A549 (cell line): Measurements from ENCODE around the gene ZFYVE28. TPM values are rescaled to one million over a fixed set of nuclear protein-coding genes. Genes with fewer than 3 reads are reported as not detected.

Experiments
- ATAC-seq, 2 experiments: fragments of 200-7000 bp in 1 of 2; fragments of >200 bp in 1 of 2; cut with Nextera tagmentation in 1 of 2; cut with Tn5 transposase in 1 of 2; 3 replicates each; pipeline versions ENCODE4 v1.8.0 to v1.9.1; 2018 to 2020; ENCODE audit warnings: mild to moderate bottlenecking in 1 of 2, moderate library complexity in 1 of 2
- CTCF ChIA-PET: fragments of 300-600 bp; sonication (Branson Sonifier 250); formaldehyde crosslinking; extraction: SDS; loops from one replicate; lab custom pipeline; 2021; ENCODE audit warnings: antibody characterized with exemption, inconsistent platforms; lab: Yijun Ruan, JAX
- POLR2A ChIA-PET: fragments of 350-600 bp; formaldehyde crosslinking; extraction: SDS; loops from one replicate; lab custom pipeline; 2021; ENCODE audit warnings: antibody characterized with exemption, inconsistent platforms; lab: Yijun Ruan, JAX
- DNase-seq, 2 experiments: peaks; one replicate each; pipeline versions ENCODE4 v3.0.0 to v3.0.0-alpha.2; 2011 to 2016; ENCODE audit warnings: low read depth in 1 of 2, low spot score in 1 of 2
- FAIRE-seq: peaks from 2 replicates; lab custom pipeline; 2011; peaks lifted over from hg19 to GRCh38; lab: Jason Lieb, UNC
- H3K27ac ChIP-seq, 2 experiments: fragments of >200 bp; sonication (Bioruptor Twin); formaldehyde crosslinking; 3 replicates each; pipeline ENCODE4 v1.5.1; 2016 to 2017
- H3K4me1 ChIP-seq: fragments of >200 bp; sonication (Bioruptor Twin); formaldehyde crosslinking; 3 replicates; pipeline ENCODE4 v1.6.1; 2016
- H3K4me2 ChIP-seq: fragments of >200 bp; sonication (Bioruptor Twin); formaldehyde crosslinking; 3 replicates; pipeline ENCODE4 v1.6.1; 2016
- H3K4me3 ChIP-seq: fragments of >200 bp; sonication (Bioruptor Twin); formaldehyde crosslinking; 3 replicates; pipeline ENCODE4 v1.5.1; 2016
- H3K9me3 ChIP-seq: fragments of >200 bp; sonication (Bioruptor Twin); formaldehyde crosslinking; 3 replicates; pipeline ENCODE4 v1.6.1; 2016
- CEBPB ChIP-seq, 2 experiments: fragments of >200 bp in 1 of 2; sonication (Bioruptor Twin) in 1 of 2; formaldehyde crosslinking in 1 of 2; IDR thresholded peaks; 2 replicates each; pipeline ENCODE4 v1.6.1; 2012 to 2016
- CHD2 ChIP-seq: fragments of 150-350 bp; IDR thresholded peaks from 2 replicates; pipeline ENCODE4 v1.6.1; 2014; ENCODE audit warnings: low read length; ENCODE audit not compliant: partially characterized antibody
- EHF ChIP-seq: fragments of 250-450 bp; sonication (Bioruptor Pico); IDR thresholded peaks from 2 replicates; pipeline ENCODE4 v1.5.0; 2020; ENCODE audit warnings: mild to moderate bottlenecking
- EHMT2 ChIP-seq: fragments of 200-600 bp; sonication (generic); IDR thresholded peaks from 2 replicates; pipeline ENCODE4 v1.6.1; 2016; ENCODE audit warnings: antibody characterized with exemption, low read depth, mild to moderate bottlenecking, moderate library complexity
- ESRRA ChIP-seq: fragments of 150-350 bp; IDR thresholded peaks from 2 replicates; pipeline ENCODE4 v1.6.1; 2014; ENCODE audit warnings: mild to moderate bottlenecking, low read length, borderline replicate concordance
- FOSL2 ChIP-seq, 2 experiments: fragments of 450-650 bp in 1 of 2; fragments of >200 bp in 1 of 2; sonication (Bioruptor Twin) in 1 of 2; formaldehyde crosslinking; IDR thresholded peaks; 2 replicates each; pipeline versions ENCODE4 v1.5.0 to v1.6.1; 2016 to 2020; ENCODE audit warnings: mild to moderate bottlenecking in 1 of 2, moderate library complexity in 1 of 2
- GATA3 ChIP-seq: IDR thresholded peaks from 2 replicates; pipeline ENCODE4 v1.6.1; 2012; ENCODE audit warnings: borderline replicate concordance
- HDAC2 ChIP-seq: fragments of 200-600 bp; sonication (generic); IDR thresholded peaks from 2 replicates; pipeline ENCODE4 v1.6.1; 2016
- HEYL ChIP-seq: fragments of 250-450 bp; sonication (Bioruptor Pico); IDR thresholded peaks from 2 replicates; pipeline ENCODE4 v1.8.0; 2021; ENCODE audit warnings: mild to moderate bottlenecking, moderate library complexity
- HOXA7 ChIP-seq: fragments of 250-450 bp; sonication (Bioruptor Pico); IDR thresholded peaks from 2 replicates; pipeline ENCODE4 v1.5.0; 2020; ENCODE audit warnings: mild to moderate bottlenecking, moderate library complexity
- HOXB13 ChIP-seq: fragments of 250-450 bp; sonication (Bioruptor Pico); IDR thresholded peaks from 2 replicates; pipeline ENCODE4 v1.5.0; 2020; ENCODE audit warnings: low read depth, mild to moderate bottlenecking, moderate library complexity
- HOXB5 ChIP-seq: fragments of 250-450 bp; sonication (Bioruptor Pico); IDR thresholded peaks from 2 replicates; pipeline ENCODE4 v1.5.0; 2020; ENCODE audit warnings: mild to moderate bottlenecking, moderate library complexity
- JUN ChIP-seq, 2 experiments: fragments of >200 bp; sonication (Bioruptor Twin); formaldehyde crosslinking; IDR thresholded peaks; 2 replicates in 1 of 2; 3 replicates in 1 of 2; pipeline ENCODE4 v1.6.1; 2016 to 2017
- JUNB ChIP-seq: fragments of >200 bp; sonication (Bioruptor Twin); formaldehyde crosslinking; IDR thresholded peaks from 2 replicates; pipeline ENCODE4 v1.6.1; 2016
- KDM1A ChIP-seq: fragments of 200-600 bp; sonication (generic); IDR thresholded peaks from 2 replicates; pipeline ENCODE4 v1.6.1; 2016; ENCODE audit warnings: low read depth, mild to moderate bottlenecking
- MAZ ChIP-seq: fragments of 150-350 bp; IDR thresholded peaks from 2 replicates; pipeline ENCODE4 v1.6.1; 2014; ENCODE audit warnings: antibody characterized with exemption, low read depth, low read length, borderline replicate concordance
- NPAS2 ChIP-seq: fragments of 250-450 bp; sonication (Bioruptor Pico); IDR thresholded peaks from 2 replicates; pipeline ENCODE4 v1.8.0; 2022; ENCODE audit warnings: mild to moderate bottlenecking, moderate library complexity, borderline replicate concordance
- PHF8 ChIP-seq: fragments of 200-600 bp; sonication (generic); IDR thresholded peaks from 2 replicates; pipeline ENCODE4 v1.6.1; 2016; ENCODE audit warnings: low read depth, mild to moderate bottlenecking, antibody characterized with exemption, moderate library complexity, borderline replicate concordance
- POLR2A ChIP-seq: IDR thresholded peaks from 2 replicates; pipeline ENCODE4 v1.6.1; 2012; ENCODE audit warnings: mild to moderate bottlenecking, low read length
- SMC3 ChIP-seq: fragments of >200 bp; sonication (Bioruptor Twin); formaldehyde crosslinking; IDR thresholded peaks from 3 replicates; pipeline ENCODE4 v1.6.1; 2018; ENCODE audit warnings: inconsistent platforms
- ZC3H11A ChIP-seq: fragments of 450-650 bp; IDR thresholded peaks from 2 replicates; pipeline ENCODE4 v1.6.1; 2014; ENCODE audit warnings: antibody characterized with exemption, mild to moderate bottlenecking
- ZFP36 ChIP-seq: fragments of 450-650 bp; IDR thresholded peaks from 2 replicates; pipeline ENCODE4 v1.6.1; 2014; ENCODE audit warnings: borderline replicate concordance; ENCODE audit not compliant: partially characterized antibody
- WGBS: methylation state at CpG from one replicate; pipeline ENCODE4 v1.1.6; 2017; ENCODE audit errors: missing lambda C conversion rate; 5-methylcytosine and 5-hydroxymethylcytosine counted together
- polyA plus RNA-seq, 4 experiments: library from polyadenylated mRNA; depleted of rRNA in 3 of 4; stranded (reverse); fragments of >200 nt; fragmentation: RNase III in 1 of 4; extraction: RNeasy Plus Mini Kit Qiagen cat#74134 plus additional on column Dnase treatment in 1 of 4; gene quantifications; 2 replicates in 3 of 4; 3 replicates in 1 of 4; pipeline ENCODE4 v1.2.3, GENCODE V29; 2011 to 2017
- TF ChIP-seq, protein P1 (sequence below): fragments of 450-650 bp; IDR thresholded peaks from 2 replicates; pipeline ENCODE4 v1.6.1; 2014; ENCODE audit warnings: antibody characterized with exemption
- TF ChIP-seq, protein P2 (sequence below): IDR thresholded peaks from 2 replicates; pipeline ENCODE4 v1.6.1; 2012
- TF ChIP-seq, protein P3 (sequence below): fragments of >200 bp; sonication (Bioruptor Twin); formaldehyde crosslinking; IDR thresholded peaks from 3 replicates; pipeline ENCODE4 v1.6.1; 2016
- TF ChIP-seq, protein P4 (sequence below): IDR thresholded peaks from 2 replicates; pipeline ENCODE4 v1.6.1; 2012; ENCODE audit warnings: low read depth, borderline replicate concordance
- TF ChIP-seq, protein P5 (sequence below): IDR thresholded peaks from 2 replicates; pipeline ENCODE4 v1.6.1; 2012

The ZFYVE28 gene
- polyA plus RNA-seq, 2 of the 4 experiments (the other 2 are of a cell fraction), result 2.1 to 2.3 TPM

DNA sequence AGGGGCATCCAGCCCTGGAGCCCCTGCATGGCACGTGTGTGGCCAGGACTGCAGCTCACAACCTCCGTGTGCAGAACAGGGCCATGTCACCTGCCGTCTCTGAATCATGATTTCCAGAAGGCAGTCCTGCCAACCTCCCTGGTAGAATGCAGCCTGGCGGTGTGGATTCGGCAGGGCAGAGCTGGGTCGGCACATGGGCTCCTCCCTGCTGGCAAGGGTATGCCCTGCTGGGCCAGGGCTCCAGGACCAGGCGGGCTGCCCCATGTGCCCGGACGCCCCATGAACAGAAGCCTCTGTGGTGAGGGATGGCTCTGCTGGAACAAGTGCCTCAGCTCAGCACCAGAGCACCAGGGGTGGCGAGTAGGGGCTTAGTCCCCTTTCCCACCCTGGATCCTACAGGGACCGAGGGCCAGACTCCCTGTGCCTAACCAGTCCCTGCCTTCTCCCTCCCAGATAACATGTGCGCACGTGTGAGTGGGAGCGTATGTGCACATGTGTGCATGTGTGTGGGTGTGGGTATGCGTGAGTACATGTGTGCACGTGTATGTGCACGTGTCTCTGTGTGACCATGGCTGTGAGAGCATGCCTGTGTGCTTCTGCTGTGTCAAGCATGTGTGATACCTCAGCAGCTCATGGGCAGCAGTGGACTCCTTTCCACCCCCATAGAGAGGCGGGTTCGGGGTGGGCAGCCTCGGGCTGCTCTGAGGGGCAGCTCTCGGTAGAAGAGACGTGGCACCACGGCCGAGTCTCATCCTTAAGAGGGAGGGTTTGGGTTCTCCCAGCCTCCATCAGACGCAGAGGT, 146.2 kb downstream of the ZFYVE28 start:
- FAIRE-seq, result no peak
- WGBS, result 79% methylated on average over 15 of the region's 25 CpGs
- ChIA-PET POLR2A (interaction anchor here (0.6 kb wide), 1 partner anchor 10 kb away, joined by 3 read pairs; the partner anchor contains the start of gene MXD4), CTCF (no interaction called here)
- Histone ChIP-seq H3K9me3 (no peaks in the 10 kb centered on the region), H3K4me1 (no peaks in the 10 kb centered on the region), H3K4me2 (no peak overlapping the region), H3K4me3 (no peak overlapping the region), H3K27ac (no peak overlapping the region)
- no peak for TF ChIP-seq HDAC2
- TF ChIP-seq ESRRA, result no peak
- no peak for TF ChIP-seq HOXB13 (CRISPR knock-in tag)
- no peak for TF ChIP-seq CHD2
- TF ChIP-seq SMC3, result no peak
- TF ChIP-seq, protein P1, sequence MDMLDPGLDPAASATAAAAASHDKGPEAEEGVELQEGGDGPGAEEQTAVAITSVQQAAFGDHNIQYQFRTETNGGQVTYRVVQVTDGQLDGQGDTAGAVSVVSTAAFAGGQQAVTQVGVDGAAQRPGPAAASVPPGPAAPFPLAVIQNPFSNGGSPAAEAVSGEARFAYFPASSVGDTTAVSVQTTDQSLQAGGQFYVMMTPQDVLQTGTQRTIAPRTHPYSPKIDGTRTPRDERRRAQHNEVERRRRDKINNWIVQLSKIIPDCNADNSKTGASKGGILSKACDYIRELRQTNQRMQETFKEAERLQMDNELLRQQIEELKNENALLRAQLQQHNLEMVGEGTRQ, result no peak
- no peak for TF ChIP-seq HOXA7 (CRISPR knock-in tag)
- TF ChIP-seq ZC3H11A, result no peak
- no peak for TF ChIP-seq HEYL (CRISPR knock-in tag)
- no peak for TF ChIP-seq KDM1A
- no peak for TF ChIP-seq CEBPB (IDR thresholded peaks at IDR 0.05)
- DNase-seq, result no peak
- ATAC-seq, result no peak

DNA sequence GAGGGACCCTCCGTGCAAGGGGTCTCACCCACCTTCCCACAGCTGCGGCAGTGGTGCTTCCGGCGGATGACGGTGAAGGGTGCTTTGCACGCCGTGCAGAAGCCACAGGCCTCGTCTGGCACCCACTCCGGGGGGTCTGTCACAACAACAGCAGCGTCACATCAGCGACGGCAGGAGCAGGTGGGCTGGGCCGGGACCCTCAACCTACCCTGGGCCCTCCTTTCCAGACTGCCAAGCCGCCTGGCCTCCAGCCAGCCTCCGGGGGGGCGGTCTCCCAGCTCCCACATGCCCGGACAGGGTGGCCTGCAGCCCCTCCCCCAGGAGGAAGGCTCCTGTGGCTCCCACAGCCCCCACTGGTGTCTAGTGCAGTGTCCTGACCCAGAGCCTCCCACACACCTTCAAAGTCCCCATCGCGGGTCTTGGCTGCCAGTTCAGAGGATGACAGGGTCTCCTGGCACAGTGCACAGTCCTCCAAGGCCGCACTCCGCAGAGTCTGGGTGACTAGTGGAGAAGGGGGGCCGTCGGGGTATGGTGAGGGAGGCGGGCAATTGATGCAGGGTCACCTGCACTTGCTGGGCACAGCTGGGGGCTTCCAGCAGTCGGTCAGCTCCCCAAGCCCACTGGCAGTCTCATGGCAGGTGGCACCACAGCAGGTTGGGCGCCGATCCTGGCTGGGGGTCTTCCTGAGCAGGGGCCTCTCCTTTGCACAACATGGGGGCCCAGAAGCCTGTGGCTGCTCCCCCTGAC, 147.0 kb downstream of the ZFYVE28 start:
- Histone ChIP-seq H3K4me2 (no peak overlapping the region), H3K4me1 (no peaks in the 10 kb centered on the region), H3K4me3 (no peak overlapping the region), H3K9me3 (no peaks in the 10 kb centered on the region), H3K27ac (no peak overlapping the region)
- ChIA-PET CTCF (no interaction called here), POLR2A (no interaction called here)
- no peak for TF ChIP-seq EHMT2
- TF ChIP-seq, protein P2, sequence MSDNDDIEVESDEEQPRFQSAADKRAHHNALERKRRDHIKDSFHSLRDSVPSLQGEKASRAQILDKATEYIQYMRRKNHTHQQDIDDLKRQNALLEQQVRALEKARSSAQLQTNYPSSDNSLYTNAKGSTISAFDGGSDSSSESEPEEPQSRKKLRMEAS, result no peak
- TF ChIP-seq FOSL2 (IDR thresholded peaks at IDR 0.05), result no peak
- TF ChIP-seq FOSL2 (CRISPR knock-in tag; IDR thresholded peaks at IDR 0.05), result no peak
- TF ChIP-seq NPAS2 (CRISPR knock-in tag), result no peak
- no peak for ATAC-seq
- DNase-seq, result no peak
- no peak for FAIRE-seq
- 63% methylated on average over 2 of the region's 27 CpGs for WGBS

DNA sequence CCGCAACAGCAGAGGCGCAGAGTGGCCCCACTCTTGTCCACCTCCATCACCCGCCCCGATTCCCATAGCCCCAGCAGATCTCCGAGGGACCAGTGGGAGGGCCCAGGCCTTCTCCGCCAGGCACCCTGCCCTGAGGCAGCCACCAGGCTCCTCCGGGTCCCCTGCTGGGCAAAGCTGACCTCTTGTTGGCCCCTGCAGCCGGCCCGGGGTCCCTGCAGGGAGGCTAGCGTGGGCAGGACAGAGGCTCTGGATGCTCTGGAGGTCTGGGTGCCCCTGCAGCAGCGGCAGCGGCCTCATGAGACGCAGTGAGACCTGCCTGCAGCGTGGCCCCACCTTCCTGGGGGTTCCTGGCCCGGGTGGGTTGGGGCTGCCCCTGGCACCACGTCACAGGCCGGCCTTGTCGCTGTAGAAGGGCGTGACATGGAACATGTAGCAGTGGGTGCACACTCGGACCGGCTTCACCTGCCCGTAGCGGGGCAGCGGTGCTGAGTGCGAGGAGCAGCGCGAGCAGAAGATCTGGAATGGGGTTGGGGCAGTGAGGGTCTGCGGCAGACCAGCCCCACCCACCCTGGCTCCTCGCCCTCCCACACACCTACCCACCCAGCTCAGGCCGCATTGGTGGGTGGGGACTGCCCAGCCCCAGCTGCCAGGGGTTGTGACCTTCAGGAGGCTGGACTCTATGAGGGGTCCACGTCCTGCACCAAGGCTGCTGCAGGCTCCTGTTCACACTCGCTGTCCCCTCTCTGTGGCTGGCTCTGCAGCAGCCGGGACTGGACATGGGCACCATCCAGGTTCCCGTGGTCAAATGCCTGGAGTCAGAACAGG, 147.9 kb downstream of the ZFYVE28 start:
- no peak for FAIRE-seq
- CTCF ChIA-PET, result no interaction called here
- Histone ChIP-seq H3K4me3 (no peak overlapping the region), H3K4me2 (no peak overlapping the region), H3K9me3 (no peaks in the 10 kb centered on the region), H3K27ac (no peak overlapping the region), H3K4me1 (no peaks in the 10 kb centered on the region)
- POLR2A ChIA-PET, result no interaction called here
- 92% methylated on average over 16 of the region's 34 CpGs for WGBS
- ATAC-seq, result no peak
- DNase-seq, result no peak
- TF ChIP-seq JUN (IDR thresholded peaks at IDR 0.05), result no peak
- no peak for TF ChIP-seq ZFP36
- TF ChIP-seq, protein P1, result no peak
- no peak for TF ChIP-seq MAZ
- TF ChIP-seq, protein P3, sequence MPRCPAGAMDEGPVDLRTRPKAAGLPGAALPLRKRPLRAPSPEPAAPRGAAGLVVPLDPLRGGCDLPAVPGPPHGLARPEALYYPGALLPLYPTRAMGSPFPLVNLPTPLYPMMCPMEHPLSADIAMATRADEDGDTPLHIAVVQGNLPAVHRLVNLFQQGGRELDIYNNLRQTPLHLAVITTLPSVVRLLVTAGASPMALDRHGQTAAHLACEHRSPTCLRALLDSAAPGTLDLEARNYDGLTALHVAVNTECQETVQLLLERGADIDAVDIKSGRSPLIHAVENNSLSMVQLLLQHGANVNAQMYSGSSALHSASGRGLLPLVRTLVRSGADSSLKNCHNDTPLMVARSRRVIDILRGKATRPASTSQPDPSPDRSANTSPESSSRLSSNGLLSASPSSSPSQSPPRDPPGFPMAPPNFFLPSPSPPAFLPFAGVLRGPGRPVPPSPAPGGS, result no peak
- no peak for TF ChIP-seq SMC3
- TF ChIP-seq HOXB5 (CRISPR knock-in tag), result no peak
- TF ChIP-seq ESRRA, result no peak
- TF ChIP-seq, protein P4, sequence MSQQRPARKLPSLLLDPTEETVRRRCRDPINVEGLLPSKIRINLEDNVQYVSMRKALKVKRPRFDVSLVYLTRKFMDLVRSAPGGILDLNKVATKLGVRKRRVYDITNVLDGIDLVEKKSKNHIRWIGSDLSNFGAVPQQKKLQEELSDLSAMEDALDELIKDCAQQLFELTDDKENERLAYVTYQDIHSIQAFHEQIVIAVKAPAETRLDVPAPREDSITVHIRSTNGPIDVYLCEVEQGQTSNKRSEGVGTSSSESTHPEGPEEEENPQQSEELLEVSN, result no peak
- no peak for TF ChIP-seq ZC3H11A
- TF ChIP-seq, protein P5, sequence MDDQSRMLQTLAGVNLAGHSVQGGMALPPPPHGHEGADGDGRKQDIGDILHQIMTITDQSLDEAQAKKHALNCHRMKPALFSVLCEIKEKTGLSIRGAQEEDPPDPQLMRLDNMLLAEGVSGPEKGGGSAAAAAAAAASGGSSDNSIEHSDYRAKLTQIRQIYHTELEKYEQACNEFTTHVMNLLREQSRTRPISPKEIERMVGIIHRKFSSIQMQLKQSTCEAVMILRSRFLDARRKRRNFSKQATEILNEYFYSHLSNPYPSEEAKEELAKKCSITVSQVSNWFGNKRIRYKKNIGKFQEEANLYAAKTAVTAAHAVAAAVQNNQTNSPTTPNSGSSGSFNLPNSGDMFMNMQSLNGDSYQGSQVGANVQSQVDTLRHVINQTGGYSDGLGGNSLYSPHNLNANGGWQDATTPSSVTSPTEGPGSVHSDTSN, result no peak
- TF ChIP-seq POLR2A, result no peak
- TF ChIP-seq JUNB, result no peak
- TF ChIP-seq EHF (CRISPR knock-in tag), result no peak
- TF ChIP-seq GATA3, result no peak
- TF ChIP-seq HOXA7 (CRISPR knock-in tag), result no peak
- no peak for TF ChIP-seq PHF8
